Osteocyte (in vitro differentiated cells): ENCODE data around the gene PHLPP1. TPM values are rescaled to one million over a fixed set of nuclear protein-coding genes. Genes with fewer than 3 reads are reported as not detected.

Experiments used
- DNase-seq: peaks from one replicate; pipeline ENCODE4 v3.0.0; 2021; ENCODE audit warnings: mixed read lengths; ENCODE audit not compliant: unreplicated experiment; ENCODE audit errors: extremely low spot score
- H3K27ac Mint-ChIP-seq: one replicate; pipeline ENCODE4 v1.8.0; 2021; ENCODE audit warnings: mild to moderate bottlenecking, mixed read lengths; ENCODE audit not compliant: unreplicated experiment
- H3K27me3 Mint-ChIP-seq: one replicate; pipeline ENCODE4 v1.8.0; 2021; ENCODE audit warnings: mixed read lengths; ENCODE audit not compliant: unreplicated experiment
- H3K36me3 Mint-ChIP-seq: one replicate; pipeline ENCODE4 v1.8.0; 2021; ENCODE audit warnings: mixed read lengths; ENCODE audit not compliant: unreplicated experiment
- H3K4me1 Mint-ChIP-seq: one replicate; pipeline ENCODE4 v1.8.0; 2021; ENCODE audit warnings: mixed read lengths; ENCODE audit not compliant: unreplicated experiment
- H3K4me3 Mint-ChIP-seq: one replicate; pipeline ENCODE4 v1.8.0; 2021; ENCODE audit warnings: mild to moderate bottlenecking, moderate library complexity, mixed read lengths; ENCODE audit not compliant: unreplicated experiment
- H3K9me3 Mint-ChIP-seq: one replicate; pipeline ENCODE4 v1.8.0; 2021; ENCODE audit warnings: mixed read lengths; ENCODE audit not compliant: unreplicated experiment
- total RNA-seq: library from RNA; stranded (reverse); gene quantifications from 2 replicates; pipeline ENCODE4 v1.2.1, GENCODE V29; 2021
- TF ChIP-seq, protein P1 (sequence below): fragments of 200-600 bp; sonication (generic); IDR thresholded peaks from 2 replicates; pipeline ENCODE4 v1.5.0; 2021; ENCODE audit warnings: antibody characterized with exemption, mild to moderate bottlenecking, moderate library complexity

Gene PHLPP1
- total RNA-seq, 1 donor from 2014 or later, result 19.6 TPM

DNA sequence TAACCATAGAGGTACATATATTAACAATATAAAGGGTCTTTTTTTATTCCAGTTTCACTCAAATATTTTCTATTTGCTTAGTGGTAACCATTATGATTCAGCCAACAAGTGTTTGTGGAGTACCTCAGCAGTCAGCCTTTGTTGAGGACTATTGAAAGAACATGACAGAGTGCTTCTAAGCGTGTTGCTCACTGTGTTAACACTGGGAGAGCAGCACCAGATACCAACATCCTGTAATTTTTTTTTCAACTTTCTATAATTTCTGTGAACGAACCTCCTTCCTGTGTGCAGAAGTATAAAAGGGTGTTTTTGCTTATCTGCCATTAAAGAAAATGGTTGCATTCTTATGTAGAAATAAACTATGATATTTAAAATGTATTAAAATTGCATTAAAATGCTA is 239.0 kb downstream of the PHLPP1 start:
- H3K9me3 Mint-ChIP-seq, result no peaks in the 10 kb centered on the region
- no peak for DNase-seq
- TF ChIP-seq, protein P1, sequence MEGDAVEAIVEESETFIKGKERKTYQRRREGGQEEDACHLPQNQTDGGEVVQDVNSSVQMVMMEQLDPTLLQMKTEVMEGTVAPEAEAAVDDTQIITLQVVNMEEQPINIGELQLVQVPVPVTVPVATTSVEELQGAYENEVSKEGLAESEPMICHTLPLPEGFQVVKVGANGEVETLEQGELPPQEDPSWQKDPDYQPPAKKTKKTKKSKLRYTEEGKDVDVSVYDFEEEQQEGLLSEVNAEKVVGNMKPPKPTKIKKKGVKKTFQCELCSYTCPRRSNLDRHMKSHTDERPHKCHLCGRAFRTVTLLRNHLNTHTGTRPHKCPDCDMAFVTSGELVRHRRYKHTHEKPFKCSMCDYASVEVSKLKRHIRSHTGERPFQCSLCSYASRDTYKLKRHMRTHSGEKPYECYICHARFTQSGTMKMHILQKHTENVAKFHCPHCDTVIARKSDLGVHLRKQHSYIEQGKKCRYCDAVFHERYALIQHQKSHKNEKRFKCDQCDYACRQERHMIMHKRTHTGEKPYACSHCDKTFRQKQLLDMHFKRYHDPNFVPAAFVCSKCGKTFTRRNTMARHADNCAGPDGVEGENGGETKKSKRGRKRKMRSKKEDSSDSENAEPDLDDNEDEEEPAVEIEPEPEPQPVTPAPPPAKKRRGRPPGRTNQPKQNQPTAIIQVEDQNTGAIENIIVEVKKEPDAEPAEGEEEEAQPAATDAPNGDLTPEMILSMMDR, result no peak
- no peaks in the 10 kb centered on the region for H3K27me3 Mint-ChIP-seq
- no peaks in the 10 kb centered on the region for H3K4me1 Mint-ChIP-seq
- H3K27ac Mint-ChIP-seq, result no peak overlapping the region
- H3K4me3 Mint-ChIP-seq, result no peak overlapping the region
- peaks cover 18% of the 10 kb centered on the region for H3K36me3 Mint-ChIP-seq

DNA sequence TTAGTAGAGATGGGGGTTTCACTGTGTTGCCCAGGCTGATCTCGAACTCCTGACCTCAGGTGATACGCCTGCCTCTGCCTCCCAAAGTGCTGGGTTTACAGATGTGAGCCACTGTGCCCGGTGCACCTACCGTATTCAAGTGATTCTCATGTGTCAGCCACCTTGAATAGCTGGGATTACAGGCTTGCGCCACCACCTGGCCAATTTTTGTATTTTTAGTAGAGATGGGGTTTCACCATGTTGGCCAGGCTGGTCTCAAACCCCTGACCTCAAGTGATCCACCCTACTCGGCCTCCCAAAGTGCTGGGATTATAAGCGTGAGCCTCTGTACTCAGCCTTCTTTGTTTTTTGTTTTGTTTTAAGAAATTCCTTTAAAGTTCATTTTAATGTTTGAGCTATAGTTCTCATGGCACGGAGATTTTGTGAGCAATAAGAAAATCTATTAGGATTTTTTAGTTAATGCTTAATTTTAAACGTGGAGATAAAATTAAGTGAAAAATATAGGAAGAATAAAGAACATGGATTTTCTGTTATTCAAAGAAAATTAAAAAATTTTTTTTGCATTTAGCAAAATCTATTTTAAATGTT is 242.6 kb downstream of the PHLPP1 start:
- TF ChIP-seq, protein P1, result peak; percentile 62
- peaks cover 19% of the 10 kb centered on the region for H3K36me3 Mint-ChIP-seq
- no peaks in the 10 kb centered on the region for H3K27me3 Mint-ChIP-seq
- no peaks in the 10 kb centered on the region for H3K9me3 Mint-ChIP-seq
- H3K27ac Mint-ChIP-seq, result no peak overlapping the region
- no peak overlapping the region for H3K4me3 Mint-ChIP-seq
- no peaks in the 10 kb centered on the region for H3K4me1 Mint-ChIP-seq
- no peak for DNase-seq

DNA sequence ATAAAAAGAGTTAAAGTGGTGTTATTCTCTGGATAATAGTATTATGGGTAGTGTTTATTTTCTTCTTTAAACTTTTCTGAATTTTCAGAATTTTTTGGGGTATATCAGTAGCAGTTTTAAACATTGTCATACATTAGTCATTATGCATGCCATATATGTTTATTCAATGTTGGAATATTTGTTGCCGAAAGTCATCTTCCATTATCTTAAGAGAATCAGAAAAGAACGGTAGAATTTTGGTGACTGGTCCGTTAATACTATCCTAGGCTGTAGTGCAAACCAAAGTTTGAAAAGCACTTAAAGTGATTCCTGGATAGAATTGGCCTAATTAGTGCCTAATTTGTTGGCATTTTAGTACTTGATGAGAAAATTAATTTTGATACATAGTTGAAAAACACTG is 244.1 kb downstream of the PHLPP1 start:
- Mint-ChIP-seq H3K4me3 (no peak overlapping the region), H3K36me3 (peaks cover 33% of the 10 kb centered on the region), H3K27me3 (no peaks in the 10 kb centered on the region), H3K27ac (no peak overlapping the region), H3K9me3 (no peaks in the 10 kb centered on the region), H3K4me1 (no peaks in the 10 kb centered on the region)
- TF ChIP-seq, protein P1, result no peak
- DNase-seq, result no peak

DNA sequence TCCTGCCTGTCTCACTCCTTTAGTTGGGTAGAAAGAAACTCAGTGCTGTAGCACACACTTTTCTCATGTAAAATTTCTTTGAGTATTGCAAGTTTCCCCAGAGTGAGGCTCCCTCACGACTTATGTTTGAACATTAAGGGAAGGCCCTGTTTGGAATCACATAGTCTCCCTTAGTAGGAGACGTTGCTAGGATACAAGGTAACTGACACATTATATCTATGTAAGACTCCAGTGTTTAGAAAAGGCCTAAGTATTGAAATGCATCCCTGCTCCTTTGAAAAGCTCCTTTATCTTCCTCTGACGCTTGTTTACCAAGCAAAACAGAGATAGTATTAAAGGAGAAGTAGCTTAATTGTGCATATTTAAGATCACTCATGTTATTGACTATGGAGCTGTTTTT is 248.2 kb downstream of the PHLPP1 start:
- Mint-ChIP-seq H3K4me3 (no peak overlapping the region), H3K27ac (no peak overlapping the region), H3K4me1 (peaks cover 2% of the 10 kb centered on the region), H3K9me3 (no peaks in the 10 kb centered on the region), H3K27me3 (no peaks in the 10 kb centered on the region), H3K36me3 (peaks cover 33% of the 10 kb centered on the region)
- DNase-seq, result no peak
- TF ChIP-seq, protein P1, result no peak

DNA sequence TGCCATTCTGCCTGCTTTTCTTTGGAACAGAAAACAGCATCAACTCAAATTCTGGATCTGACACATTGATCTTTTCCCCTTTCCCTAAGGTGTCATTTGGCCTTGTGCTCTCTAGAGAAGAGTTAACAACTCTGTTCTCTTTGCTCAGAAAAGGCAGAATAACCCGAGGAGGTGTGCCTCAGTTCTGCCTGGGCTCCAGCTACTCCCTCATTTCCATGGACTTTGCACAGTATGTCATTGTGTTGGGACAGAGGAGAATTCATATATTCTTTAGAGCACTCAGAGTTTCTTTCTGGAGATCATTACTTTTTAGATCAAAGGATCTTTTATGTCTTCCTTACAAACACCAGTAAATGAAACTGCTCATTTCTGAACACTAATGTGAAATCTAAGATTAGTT is 249.1 kb downstream of the PHLPP1 start:
- TF ChIP-seq, protein P1, result no peak
- DNase-seq, result no peak
- Mint-ChIP-seq H3K27me3 (no peaks in the 10 kb centered on the region), H3K36me3 (peaks cover 32% of the 10 kb centered on the region), H3K9me3 (no peaks in the 10 kb centered on the region), H3K4me3 (no peak overlapping the region), H3K27ac (no peak overlapping the region), H3K4me1 (peaks cover 2% of the 10 kb centered on the region)
